ENCODE results near the gene FBXO7.

- no peak for TF ChIP-seq TAF1 (IDR thresholded peaks at IDR 0.05; ENCODE audit: borderline replicate concordance, low read depth, low read length)
- no peak for TF ChIP-seq POLR2A (IDR thresholded peaks at IDR 0.05; ENCODE audit: low read depth, low read length)
Measured at GRCh38 chr22:32462452-32462851, 12.2 kb upstream of the FBXO7 start.
